Posterior vena cava (tissue), 2 donors: ENCODE measurements around the gene SGSH. TPM values are rescaled to one million over a fixed set of nuclear protein-coding genes. Genes with fewer than 3 reads are reported as not detected.
"Not testable (repeated sequence)": the region's sequence is repeated elsewhere in the genome, so short reads cannot be mapped to it uniquely, and the experiment has no call there.

Source experiments
- DNase-seq: peaks from one replicate; pipeline ENCODE4 v3.0.0-alpha.2; 2020; ENCODE audit warnings: low spot score
- intact Hi-C, 2 donors: fragments of 100-400 bp; cut with DNase I; formaldehyde crosslinking; loops; one replicate each; pipeline versions ENCODE4 v1.14.1 to v1.14.2; 2022 to 2023
- total RNA-seq, 2 donors: library from RNA; stranded (reverse); fragmentation: NEBNext Ultra II Directional; extraction: Animal tissue kit (Norgen Biotek cat#: 25700); gene quantifications; one replicate each; pipeline ENCODE4 v1.2.1, GENCODE V29; 2021
- donor health status: DM: yes; HTN: yes; CAD: no.
- donor health status: DM: yes; HTN: yes; CAD: no.

The SGSH gene
- total RNA-seq, 2 donors from 2014 or later: 34.0 to 38.8 TPM

DNA sequence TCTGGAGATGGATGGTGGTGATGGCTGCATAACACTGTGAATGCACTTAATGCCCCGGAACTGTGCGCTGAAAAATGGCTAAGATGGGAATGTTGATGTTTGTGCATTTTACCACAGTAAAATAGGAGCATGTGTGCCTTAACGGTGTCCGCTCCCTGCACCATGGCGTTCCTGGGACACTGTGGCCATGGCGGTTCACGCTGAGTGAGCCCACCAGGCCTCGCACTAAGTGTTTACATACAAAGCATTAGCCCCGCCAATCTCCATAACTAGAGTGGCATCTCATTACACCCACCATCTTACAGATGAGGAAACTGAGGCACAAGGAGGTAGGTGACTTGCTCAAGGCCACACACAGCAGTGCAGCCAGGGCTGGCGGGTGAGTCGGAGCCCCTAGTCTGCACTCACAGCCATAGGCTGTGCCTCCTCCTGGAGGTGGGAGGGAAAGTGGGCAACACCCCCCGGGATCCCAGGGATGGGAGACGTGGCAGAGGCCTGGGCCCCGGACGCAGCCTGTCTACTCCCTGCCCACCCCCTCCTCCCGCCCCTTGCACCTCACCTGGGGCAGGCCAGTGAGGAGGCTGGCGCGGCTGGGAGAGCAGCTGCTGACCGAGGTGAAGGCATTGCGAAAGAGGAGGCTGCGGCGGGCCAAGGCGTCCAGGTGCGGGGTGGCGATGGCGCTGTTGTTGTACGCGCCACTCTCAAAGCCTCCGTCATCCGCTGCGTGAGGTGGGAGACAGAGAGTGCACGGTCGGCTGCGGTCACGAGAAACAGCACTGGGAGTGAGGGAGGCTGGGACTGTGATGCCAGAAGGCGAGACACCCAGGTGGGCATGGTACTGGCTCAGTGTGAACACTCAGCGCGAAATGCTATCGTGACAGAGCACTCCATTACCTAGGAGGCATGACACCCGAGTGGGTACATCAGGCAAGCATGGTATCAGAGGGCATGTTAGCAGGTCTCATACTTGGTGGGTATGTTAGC is 3.4 kb downstream of the SGSH start:
- no peak for DNase-seq
- intact Hi-C loops: no loop called here

- intact Hi-C loops: no loop called here
These were observed 5.3 kb downstream of the SGSH start for GRCh38 chr17:80214878-80215210.

DNA sequence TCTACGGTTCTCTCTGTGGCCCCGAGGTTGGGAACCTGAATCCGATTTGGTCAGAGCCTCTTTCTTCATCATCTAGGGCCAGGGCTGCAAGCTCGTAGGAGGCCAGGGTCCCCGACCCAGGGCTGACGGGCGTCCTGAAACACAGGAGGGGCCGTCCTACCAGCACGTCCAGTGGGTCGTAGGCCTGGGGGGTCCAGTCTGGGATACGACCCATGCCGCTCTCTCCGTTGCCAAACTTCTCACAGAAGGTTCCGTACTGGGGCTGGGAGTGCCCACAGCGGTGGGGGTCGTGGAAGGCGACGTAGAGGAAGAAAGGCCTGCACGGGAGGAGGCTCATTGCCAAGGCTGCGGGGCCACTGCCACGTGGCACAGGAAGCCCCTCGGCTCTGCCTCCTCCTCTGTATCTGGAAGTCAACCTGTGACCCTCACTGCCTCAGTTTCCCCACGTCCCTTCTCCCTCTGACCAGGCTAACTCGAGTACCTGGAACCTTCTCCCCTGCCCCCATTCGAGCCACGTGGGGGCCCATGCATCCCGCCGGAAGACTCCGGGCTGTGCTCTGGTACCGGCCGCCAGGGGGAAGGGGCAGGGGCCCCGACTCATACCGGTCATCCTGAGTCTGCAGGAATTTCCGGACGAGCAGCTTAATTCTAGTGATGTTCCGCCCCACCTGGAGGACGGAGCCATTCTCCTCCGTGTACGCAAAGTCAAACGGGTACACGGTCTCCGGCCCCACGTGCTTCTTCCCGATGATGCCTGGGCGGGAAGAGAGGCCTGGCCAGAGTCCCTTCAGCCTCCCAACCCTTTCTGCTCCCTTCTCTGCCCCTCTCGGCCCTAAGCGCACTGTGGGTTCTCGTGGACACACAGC is 5.9 kb downstream of the SGSH start:
- intact Hi-C loops: no loop called here
- DNase-seq: no peak

More at GRCh38 chr17:80214878-80215210, 5.3 kb downstream of the SGSH start:
- DNase-seq: no peak

- intact Hi-C loops: no loop called here
- DNase-seq: no peak
These were observed 6.5 kb downstream of the SGSH start for GRCh38 chr17:80213643-80213975.

DNA sequence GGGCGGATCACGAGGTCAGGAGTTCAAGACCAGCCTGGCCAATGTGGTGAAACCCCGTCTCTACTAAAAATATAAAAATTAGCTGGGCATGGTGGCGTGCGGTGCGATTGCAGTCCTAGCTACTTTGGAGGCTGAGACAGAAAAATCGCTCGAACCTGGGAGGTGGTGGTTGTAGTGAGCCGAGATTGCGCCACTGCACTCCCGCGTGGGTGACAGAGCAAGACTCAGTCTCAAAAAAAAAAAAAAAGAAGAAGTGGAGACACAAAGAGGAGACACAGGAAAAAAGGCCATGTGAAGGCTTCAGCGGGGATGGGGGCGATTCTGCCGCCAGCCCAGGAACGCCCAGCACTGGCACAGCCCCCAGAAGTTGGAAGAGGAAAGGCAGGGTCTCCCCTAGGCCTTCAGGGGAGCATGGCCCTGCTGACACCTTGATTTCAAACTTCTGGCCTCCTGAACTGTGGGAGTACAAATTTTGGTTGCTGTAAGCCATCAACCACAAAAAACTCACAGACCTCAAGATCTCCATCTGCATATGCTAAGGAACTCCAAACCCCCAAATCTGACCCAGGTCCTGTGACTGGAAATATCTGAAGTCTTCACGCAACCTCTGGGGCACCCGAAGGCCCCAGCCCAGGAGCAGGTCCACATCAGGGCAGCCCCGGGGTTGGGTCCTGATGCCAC is 7.0 kb downstream of the SGSH start:
- intact Hi-C loops: no loop called here
- no peak for DNase-seq

- intact Hi-C loops: no loop called here
- no peak for DNase-seq
These were observed 7.6 kb downstream of the SGSH start for GRCh38 chr17:80212511-80212910.

- intact Hi-C loops: no loop called here
- DNase-seq: no peak
These were observed 8.0 kb downstream of the SGSH start for GRCh38 chr17:80212109-80212508.

DNA sequence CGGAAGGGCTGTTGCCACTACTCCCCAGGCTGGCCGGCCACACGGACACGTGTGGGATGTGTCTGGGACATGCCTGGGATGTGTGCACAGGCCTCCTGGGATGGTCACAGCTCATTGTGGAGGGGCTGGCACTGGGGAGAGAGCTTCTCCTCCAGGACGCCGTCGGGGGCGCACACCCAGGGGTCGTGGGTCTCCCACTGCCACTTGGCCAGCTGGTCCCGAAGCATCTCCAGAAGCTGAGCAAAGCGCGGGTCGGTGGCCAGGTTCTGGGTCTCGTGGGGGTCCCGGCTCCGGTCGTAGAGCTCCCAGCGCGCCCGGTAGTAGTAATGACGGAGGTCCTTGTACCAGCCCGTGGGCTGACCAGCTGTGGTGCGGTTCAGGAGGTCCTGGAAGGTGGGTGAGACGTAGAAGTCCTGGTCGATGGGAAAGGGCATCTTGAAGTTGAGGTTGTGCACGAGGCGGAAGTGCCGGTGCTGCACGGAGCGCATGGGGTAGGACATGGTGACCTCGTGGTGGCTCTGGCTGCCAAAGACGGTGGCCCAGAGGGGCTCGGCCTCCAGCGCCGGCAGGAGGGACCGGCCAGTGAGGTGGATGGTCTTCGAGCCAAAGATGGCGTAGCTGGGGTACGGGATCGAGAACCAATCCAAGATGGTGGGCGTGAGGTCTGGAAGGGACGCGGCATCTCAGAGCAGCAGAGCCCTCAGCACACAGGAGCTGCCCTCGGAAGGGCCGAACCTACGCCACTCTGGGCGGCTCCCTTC is 9.6 kb downstream of the SGSH start:
- intact Hi-C loops: no loop called here
- no peak for DNase-seq

DNA sequence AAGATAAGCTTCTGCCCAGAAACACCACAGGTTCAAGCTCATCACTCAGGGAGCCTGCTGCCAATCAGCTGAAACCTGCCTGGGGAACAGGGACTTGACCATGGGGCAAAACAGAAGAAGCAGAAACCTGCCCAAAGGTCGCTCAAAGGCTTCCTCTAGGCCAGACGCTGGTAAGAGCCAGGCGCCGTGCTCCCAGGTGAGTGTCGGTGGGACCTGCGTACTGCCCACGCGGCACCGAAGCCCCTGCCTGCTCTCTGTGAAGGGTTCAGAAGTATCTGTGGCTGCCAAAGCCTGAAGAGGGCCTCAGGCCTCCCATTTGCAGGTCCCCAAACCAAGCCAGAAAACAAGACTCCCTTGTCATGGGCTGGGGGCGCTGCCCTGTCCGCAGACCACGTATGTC is 10.4 kb downstream of the SGSH start:
- intact Hi-C loops: no loop called here
- no peak for DNase-seq

- intact Hi-C loops: no loop called here
- DNase-seq: no peak
These were observed 12.1 kb downstream of the SGSH start for GRCh38 chr17:80208050-80208449.

DNA sequence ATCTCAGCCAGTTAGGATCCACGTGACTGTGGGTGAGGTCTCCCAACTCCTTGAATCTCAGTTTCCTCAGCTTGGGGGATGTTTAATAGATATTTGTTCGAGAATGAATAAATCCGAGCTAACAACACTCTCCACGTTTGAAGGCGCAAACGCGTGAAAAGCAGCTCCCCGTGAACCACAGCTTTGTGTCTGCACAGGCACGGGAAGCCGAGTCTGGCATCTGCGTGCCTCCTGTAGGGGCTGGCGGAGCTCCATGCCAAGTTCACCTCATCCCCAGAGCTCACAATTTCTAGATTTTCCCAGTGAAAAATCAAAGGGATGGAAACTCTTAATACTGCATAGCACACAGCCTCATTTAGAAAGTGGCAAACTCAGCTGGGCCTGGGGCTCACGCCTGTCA is 14.3 kb downstream of the SGSH start:
- DNase-seq: no peak
- intact Hi-C loops: no loop called here

DNA sequence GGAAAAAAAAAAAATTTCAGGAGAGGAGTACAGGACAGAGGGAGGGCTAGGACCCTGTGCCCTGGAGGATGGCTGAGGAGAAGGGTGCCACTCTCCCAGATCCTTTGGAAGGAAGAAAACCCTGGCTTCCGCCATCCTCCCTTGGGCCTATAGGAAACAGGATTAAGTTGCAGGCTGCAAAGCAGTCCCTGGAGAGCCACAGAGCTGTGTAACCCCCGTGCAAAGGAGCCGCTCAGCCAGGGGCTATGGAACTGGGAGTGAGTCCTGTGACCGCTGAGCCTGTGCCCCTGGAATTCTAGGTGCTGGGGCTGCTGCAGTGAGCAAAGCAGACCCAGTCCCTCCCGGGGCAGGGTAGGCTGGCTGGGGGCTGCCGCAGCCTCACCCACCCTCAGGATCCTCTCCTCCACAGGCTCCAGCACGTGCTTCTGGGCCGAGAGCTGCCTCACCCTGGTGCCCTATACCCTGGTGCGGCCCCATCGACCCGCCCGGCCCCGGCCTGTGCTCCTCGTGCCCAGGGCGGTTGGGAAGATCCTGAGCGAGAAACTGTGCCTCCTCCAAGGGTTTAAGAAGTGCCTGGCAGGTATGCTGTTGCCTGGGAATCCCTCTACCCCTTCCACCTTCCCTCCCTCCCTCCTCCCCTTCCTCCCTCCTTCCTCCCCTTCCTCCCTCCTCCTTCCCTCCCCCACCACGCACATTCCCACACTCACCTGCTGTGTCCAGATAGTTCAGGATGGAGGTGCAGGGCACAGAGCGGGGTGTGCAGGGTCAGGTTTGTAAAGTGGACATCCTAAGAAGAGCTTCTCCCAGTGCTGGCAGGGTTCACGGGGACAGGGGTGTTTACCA is 15.3 kb downstream of the SGSH start:
- DNase-seq: no peak
- intact Hi-C loops: no loop called here

- no peak for DNase-seq
- intact Hi-C loops: no loop called here
These were observed 16.6 kb downstream of the SGSH start for GRCh38 chr17:80203471-80203963.

- intact Hi-C loops: no loop called here
- DNase-seq: no peak
These were observed 17.9 kb downstream of the SGSH start for GRCh38 chr17:80202197-80202596.

DNA sequence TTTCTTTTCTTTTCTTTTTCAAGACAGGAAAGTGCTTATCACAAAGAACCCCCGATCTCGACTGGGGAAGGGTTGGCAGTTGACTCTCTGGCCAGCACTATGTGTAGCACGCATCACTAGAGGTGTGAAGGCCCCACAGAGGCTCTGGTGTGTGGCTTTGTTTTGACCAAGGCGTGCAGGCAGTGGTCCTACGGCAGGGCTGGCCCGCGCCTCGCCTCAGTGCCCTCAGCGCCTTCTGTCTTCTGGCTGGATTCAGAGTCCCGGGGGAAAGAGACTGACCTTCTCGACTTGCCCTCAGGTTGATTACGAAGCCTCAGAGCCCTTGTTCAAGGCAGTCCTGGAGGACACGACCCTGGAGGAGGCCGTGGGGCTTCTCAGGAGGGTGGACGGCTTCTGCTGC is 18.7 kb downstream of the SGSH start:
- no peak for DNase-seq
- intact Hi-C loops: no loop called here

DNA sequence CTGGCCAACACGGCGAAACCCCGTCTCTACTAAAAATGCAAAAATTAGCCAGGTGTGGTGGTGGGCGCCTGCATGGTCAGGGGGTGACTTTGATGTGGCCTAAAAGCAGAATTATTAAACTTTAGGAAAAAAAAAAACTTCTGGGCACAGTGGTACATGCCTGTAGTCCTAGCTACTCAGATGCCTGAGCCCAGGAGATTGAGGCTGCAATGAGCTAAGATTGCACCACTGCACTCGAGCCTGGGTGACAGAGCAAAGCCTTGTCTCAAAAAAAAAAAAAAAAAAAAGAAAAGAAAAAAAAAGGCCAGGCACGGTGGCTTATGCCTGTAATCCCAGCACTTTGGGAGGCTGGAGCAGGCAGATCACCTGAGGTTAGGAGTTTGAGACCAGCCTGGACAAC is 20.8 kb downstream of the SGSH start:
- intact Hi-C loops, DNase-seq: not testable (repeated sequence)

DNA sequence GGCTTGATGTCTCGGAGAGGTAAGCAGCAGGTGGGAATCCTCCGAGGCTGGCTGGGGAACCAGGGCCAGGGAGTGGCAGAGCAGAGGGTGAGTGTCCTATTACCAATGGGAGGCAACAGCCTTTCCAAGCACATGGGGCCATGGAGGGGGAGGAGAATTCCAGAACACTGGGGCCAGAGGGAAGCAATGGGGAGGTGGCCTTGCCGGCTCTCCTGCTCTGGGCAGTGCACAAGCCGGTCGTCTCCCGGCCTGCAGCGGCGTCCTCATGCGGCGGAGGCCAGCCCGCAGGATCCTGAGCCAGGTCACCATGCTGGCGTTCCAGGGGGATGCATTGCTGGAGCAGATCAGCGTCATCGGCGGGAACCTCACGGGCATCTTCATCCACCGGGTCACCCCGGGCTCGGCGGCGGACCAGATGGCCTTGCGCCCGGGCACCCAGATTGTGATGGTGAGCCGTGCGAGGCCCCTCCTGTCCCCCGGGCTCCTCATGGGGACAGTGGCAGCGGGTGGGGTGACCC is 21.9 kb downstream of the SGSH start:
- intact Hi-C loops: no loop called here
- DNase-seq: no peak

GRCh38 chr17:80196652-80197051 is 23.5 kb downstream of the SGSH start:
- intact Hi-C loops: no loop called here

More at GRCh38 chr17:80196652-80197051, 23.5 kb downstream of the SGSH start:
- DNase-seq: no peak
